Measurements from ENCODE around the gene SSX2. TPM values are rescaled to one million over a fixed set of nuclear protein-coding genes. Genes with fewer than 3 reads are reported as not detected.

The SSX2 gene

Small RNA genes lying within 50 kb of the gene (small RNA-seq; reads per million reads assigned to genes)
- not detected for gene AC244505.3 (ENCODE audit: insufficient read depth)
- gene AC244505.5 (ENCODE audit: insufficient read depth), result not detected
- not detected for gene AL450023.3 (ENCODE audit: insufficient read depth)
- gene RNA5SP504 (ENCODE audit: insufficient read depth), result not detected

Data from neuronal stem cell (in vitro differentiated cells).